Activated T-helper 2 cell treated with anti-CD3 and anti-CD28 coated beads, Interferon-gamma antibody, Interleukin-2, Interleukin-4, amounts not matched to agents 10 μg/mL and 5 μg/mL and 100 μg/mL, durations not matched to agents 14 hours and 24 hours and 36 hours (primary cell): ENCODE measurements around the gene TMEM184B. TPM values are rescaled to one million over a fixed set of nuclear protein-coding genes. Genes with fewer than 3 reads are reported as not detected.
A peak's percentile ranks its signal among the peaks of the same experiment; 100 is the strongest.

Source experiments
- DNase-seq: peaks from one replicate; pipeline ENCODE4 v3.0.0; 2021; ENCODE audit warnings: low spot score
- H3K27ac Mint-ChIP-seq: one replicate; pipeline ENCODE4 v1.8.0; 2021; ENCODE audit warnings: mixed read lengths
- H3K27me3 Mint-ChIP-seq: one replicate; pipeline ENCODE4 v1.8.0; 2021; ENCODE audit warnings: low read depth, mixed read lengths
- H3K36me3 Mint-ChIP-seq: one replicate; pipeline ENCODE4 v1.8.0; 2021; ENCODE audit warnings: low read depth, mixed read lengths
- H3K4me1 Mint-ChIP-seq: one replicate; pipeline ENCODE4 v1.8.0; 2021; ENCODE audit warnings: low read depth, mixed read lengths
- H3K4me3 Mint-ChIP-seq: one replicate; pipeline ENCODE4 v1.8.0; 2021; ENCODE audit warnings: low read depth, mild to moderate bottlenecking, moderate library complexity, mixed read lengths
- H3K9me3 Mint-ChIP-seq: one replicate; pipeline ENCODE4 v1.8.0; 2021; ENCODE audit warnings: mixed read lengths
- intact Hi-C: fragments of 100-400 bp; cut with micrococcal nuclease; formaldehyde crosslinking; loops from one replicate; pipeline ENCODE4 v1.15.1; 2023
- total RNA-seq: library from RNA; stranded (reverse); gene quantifications from 2 replicates; pipeline ENCODE4 v1.2.3, GENCODE V29; 2022

The TMEM184B gene
- total RNA-seq, 1 donor from 2014 or later, result 34.8 TPM

DNA sequence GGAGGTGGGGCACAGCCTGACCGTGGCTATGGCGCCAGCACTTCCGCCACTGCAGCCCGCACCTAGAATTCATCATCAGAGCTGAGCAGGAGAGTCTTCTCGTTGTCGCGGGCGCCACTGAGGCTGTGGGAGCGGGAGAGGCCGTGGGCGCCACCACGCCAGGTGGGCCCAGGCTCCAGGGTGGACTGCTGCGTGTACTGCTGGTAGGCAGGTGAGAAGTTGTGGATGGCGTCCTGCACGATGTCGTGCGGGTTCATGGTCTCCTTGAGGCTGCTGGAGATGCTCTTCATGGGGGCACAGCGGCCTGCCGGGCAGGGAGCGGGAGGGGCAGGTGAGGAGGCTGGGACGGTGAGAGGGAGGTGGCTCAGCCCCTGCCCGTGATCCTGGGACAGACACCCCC, 51.4 kb downstream of the TMEM184B start:
- intact Hi-C loops, result no loop called here
- Mint-ChIP-seq H3K36me3 (peaks cover 2% of the 10 kb centered on the region), H3K27me3 (no peaks in the 10 kb centered on the region), H3K9me3 (no peaks in the 10 kb centered on the region), H3K4me1 (peaks cover 12% of the 10 kb centered on the region), H3K4me3 (no peak overlapping the region), H3K27ac (no peak overlapping the region)
- no peak for DNase-seq

DNA sequence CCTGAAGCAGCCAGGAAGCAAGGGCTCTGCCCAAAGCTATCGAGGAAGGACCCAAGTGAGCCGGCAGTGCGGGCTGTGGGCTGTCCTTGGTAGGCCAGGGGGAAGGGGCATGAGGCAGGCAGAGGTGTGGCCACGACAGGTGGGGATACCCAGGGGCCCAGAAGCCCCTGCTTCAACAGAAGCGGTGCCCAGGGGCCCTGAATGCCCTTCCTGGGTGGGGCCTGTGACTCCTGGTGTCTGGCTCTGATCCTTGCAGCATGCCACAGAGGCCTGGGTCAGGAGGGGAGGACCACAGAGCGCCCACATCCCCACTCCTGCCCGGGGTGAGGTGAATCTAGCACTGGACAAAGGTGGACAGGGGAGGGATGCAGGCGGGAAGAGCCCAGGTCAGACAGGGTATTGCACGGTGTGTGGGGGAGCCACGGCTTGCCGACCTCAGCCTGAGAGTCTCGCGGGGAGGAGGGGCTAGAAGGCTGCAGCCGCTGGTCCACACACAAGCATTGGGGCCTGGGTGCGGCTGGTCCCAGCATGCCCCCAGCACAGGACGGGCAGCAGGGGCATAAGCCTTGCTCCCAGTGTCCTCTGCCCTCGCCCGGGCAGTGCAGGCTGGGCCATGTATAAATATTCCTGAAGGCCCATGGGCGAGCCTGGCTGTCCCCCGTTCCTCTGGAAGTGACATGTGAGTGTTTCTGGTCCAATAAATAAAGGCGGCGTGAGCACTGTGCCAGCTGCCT, 52.0 kb downstream of the TMEM184B start:
- intact Hi-C loops, result no loop called here
- H3K36me3 Mint-ChIP-seq, result peaks cover 5% of the 10 kb centered on the region
- H3K27me3 Mint-ChIP-seq, result no peaks in the 10 kb centered on the region
- no peak for DNase-seq
- no peak overlapping the region for H3K4me3 Mint-ChIP-seq
- peaks cover 12% of the 10 kb centered on the region for H3K4me1 Mint-ChIP-seq
- H3K9me3 Mint-ChIP-seq, result no peaks in the 10 kb centered on the region
- no peak overlapping the region for H3K27ac Mint-ChIP-seq

GRCh38 chr22:38220163-38220562, 52.6 kb downstream of the TMEM184B start:
- no peak for DNase-seq
- peaks cover 11% of the 10 kb centered on the region for H3K36me3 Mint-ChIP-seq
- H3K27ac Mint-ChIP-seq, result no peak overlapping the region
- no peak overlapping the region for H3K4me3 Mint-ChIP-seq
- H3K27me3 Mint-ChIP-seq, result no peaks in the 10 kb centered on the region
- peaks cover 12% of the 10 kb centered on the region for H3K4me1 Mint-ChIP-seq
- intact Hi-C loops, result no loop called here
- H3K9me3 Mint-ChIP-seq, result no peaks in the 10 kb centered on the region

- no peaks in the 10 kb centered on the region for H3K27me3 Mint-ChIP-seq
- peaks cover 14% of the 10 kb centered on the region for H3K4me1 Mint-ChIP-seq
- no peak overlapping the region for H3K4me3 Mint-ChIP-seq
- H3K36me3 Mint-ChIP-seq, result peaks cover 12% of the 10 kb centered on the region
- H3K9me3 Mint-ChIP-seq, result no peaks in the 10 kb centered on the region
- no peak for DNase-seq
- peak overlapping the region; percentile 14 for H3K27ac Mint-ChIP-seq
- intact Hi-C loops, result no loop called here
These were observed 53.2 kb downstream of the TMEM184B start for GRCh38 chr22:38219632-38220031.

- no peaks in the 10 kb centered on the region for H3K27me3 Mint-ChIP-seq
- intact Hi-C loops, result no loop called here
- no peak for DNase-seq
- H3K4me3 Mint-ChIP-seq, result no peak overlapping the region
- peaks cover 14% of the 10 kb centered on the region for H3K4me1 Mint-ChIP-seq
- H3K9me3 Mint-ChIP-seq, result no peaks in the 10 kb centered on the region
- H3K27ac Mint-ChIP-seq, result peak overlapping the region; percentile 14
- H3K36me3 Mint-ChIP-seq, result peaks cover 12% of the 10 kb centered on the region
These were observed 53.9 kb downstream of the TMEM184B start for GRCh38 chr22:38218661-38219622.

DNA sequence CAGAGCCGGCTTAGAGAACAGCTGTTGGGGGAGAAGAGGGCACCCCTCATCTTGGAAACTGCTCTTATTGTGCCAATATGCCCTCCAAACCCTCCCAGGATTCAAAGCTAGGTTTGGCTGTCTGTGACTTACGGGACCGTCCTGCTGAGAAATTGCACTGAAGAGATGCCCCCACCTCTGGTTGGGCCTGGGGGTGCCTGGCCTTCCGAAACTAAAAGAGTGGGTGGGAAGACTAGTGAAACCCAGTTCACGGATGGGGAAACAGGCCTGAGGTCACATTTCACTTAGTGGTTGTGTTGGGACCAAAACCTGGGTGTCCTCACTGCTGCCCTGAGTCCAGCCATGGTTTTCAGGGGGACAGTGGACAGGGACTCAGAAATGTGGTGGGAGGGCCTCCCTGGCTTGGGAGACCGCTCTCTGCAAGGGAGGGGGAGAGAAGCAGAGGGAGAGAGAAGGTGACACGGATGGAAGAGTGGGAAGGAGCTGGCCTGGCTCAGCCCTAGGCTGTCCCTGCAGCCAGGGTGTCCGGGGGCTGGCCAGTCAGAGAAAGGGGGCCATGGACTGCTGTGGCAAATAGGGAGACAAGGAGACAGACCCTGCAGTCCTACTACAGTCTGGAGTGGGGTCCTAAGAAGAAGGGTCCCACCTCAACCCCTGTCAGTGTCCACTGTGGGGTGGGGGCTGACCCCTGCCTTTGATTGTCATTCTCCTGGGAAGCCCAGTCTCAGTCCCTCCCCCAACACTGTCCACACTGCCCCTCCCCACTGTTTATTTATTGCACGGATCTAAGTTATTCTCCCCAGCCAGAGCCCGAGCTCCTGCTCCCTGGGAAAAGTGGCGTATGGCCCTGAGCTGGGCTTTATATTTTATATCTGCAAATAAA, 57.4 kb downstream of the TMEM184B start:
- DNase-seq, result no peak
- H3K27ac Mint-ChIP-seq, result no peak overlapping the region
- intact Hi-C loops, result no loop called here
- H3K36me3 Mint-ChIP-seq, result peaks cover 18% of the 10 kb centered on the region
- no peaks in the 10 kb centered on the region for H3K27me3 Mint-ChIP-seq
- no peak overlapping the region for H3K4me3 Mint-ChIP-seq
- peaks cover 18% of the 10 kb centered on the region for H3K4me1 Mint-ChIP-seq
- H3K9me3 Mint-ChIP-seq, result no peaks in the 10 kb centered on the region

- no peak overlapping the region for H3K27ac Mint-ChIP-seq
- intact Hi-C loops, result no loop called here
- no peak overlapping the region for H3K4me3 Mint-ChIP-seq
- peaks cover 18% of the 10 kb centered on the region for H3K36me3 Mint-ChIP-seq
- peak; percentile 48 for DNase-seq
- H3K4me1 Mint-ChIP-seq, result peaks cover 21% of the 10 kb centered on the region
- no peaks in the 10 kb centered on the region for H3K27me3 Mint-ChIP-seq
- no peaks in the 10 kb centered on the region for H3K9me3 Mint-ChIP-seq
These were observed 58.3 kb downstream of the TMEM184B start for GRCh38 chr22:38214302-38215056.

DNA sequence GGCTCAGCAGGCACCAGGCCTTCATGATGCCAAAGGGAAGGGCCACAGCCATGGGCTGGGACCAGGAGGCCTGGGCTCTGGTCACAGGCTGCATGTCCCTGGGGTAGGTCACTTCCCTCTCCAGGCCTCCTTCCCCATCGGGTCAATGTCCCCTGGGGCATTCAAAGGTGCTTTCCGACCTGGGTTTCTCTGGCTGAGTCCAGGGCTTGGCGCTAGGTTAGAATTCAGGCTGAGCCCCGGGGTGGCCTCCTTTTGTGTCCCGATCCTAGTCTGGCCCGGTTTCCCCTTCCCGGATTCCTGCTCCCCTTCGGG, 58.9 kb downstream of the TMEM184B start:
- H3K27ac Mint-ChIP-seq, result no peak overlapping the region
- peaks cover 18% of the 10 kb centered on the region for H3K36me3 Mint-ChIP-seq
- no peaks in the 10 kb centered on the region for H3K27me3 Mint-ChIP-seq
- peaks cover 16% of the 10 kb centered on the region for H3K4me1 Mint-ChIP-seq
- no peak overlapping the region for H3K4me3 Mint-ChIP-seq
- no peak for DNase-seq
- intact Hi-C loops, result no loop called here
- H3K9me3 Mint-ChIP-seq, result no peaks in the 10 kb centered on the region

DNA sequence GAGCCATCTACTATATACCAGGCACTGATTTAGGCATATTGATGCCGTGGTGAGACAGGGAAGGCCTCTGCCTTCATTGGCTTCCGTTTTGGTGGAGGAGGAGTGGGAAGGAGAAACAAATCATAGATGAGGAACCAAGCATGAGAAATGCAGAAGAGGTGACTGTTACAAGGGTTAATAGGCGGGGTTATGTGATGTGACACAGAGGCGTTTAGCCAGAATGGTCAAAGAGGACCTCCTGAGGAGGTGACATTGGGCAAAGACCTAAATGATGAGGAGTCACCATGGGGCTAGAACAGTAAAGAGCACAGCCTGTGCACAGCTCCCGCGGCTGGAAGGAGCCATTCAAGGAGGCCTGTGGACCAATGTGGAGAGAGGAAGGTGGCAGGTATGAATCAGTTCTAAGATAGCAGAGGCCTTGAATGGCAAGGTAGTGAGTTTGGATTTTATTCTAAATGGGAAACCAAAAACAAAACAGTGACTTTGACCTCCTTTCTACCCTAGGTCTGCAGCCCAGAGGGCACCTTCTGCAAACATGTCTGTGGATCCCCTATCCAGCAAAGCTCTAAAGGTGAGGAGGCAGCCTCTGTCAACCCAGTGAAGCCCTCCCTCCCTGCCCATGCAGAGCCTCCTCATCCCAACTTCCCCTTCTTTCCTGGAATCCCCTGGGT, 59.4 kb downstream of the TMEM184B start:
- peaks cover 18% of the 10 kb centered on the region for H3K36me3 Mint-ChIP-seq
- H3K4me3 Mint-ChIP-seq, result no peak overlapping the region
- no peaks in the 10 kb centered on the region for H3K9me3 Mint-ChIP-seq
- intact Hi-C loops, result no loop called here
- no peak for DNase-seq
- H3K27ac Mint-ChIP-seq, result no peak overlapping the region
- peaks cover 18% of the 10 kb centered on the region for H3K4me1 Mint-ChIP-seq
- H3K27me3 Mint-ChIP-seq, result no peaks in the 10 kb centered on the region

- Mint-ChIP-seq H3K36me3 (peaks cover 18% of the 10 kb centered on the region), H3K27ac (no peak overlapping the region), H3K9me3 (no peaks in the 10 kb centered on the region), H3K4me1 (peaks cover 14% of the 10 kb centered on the region), H3K27me3 (no peaks in the 10 kb centered on the region), H3K4me3 (no peak overlapping the region)
- intact Hi-C loops, result no loop called here
- no peak for DNase-seq
These were observed 60.4 kb downstream of the TMEM184B start for GRCh38 chr22:38212442-38212841.

DNA sequence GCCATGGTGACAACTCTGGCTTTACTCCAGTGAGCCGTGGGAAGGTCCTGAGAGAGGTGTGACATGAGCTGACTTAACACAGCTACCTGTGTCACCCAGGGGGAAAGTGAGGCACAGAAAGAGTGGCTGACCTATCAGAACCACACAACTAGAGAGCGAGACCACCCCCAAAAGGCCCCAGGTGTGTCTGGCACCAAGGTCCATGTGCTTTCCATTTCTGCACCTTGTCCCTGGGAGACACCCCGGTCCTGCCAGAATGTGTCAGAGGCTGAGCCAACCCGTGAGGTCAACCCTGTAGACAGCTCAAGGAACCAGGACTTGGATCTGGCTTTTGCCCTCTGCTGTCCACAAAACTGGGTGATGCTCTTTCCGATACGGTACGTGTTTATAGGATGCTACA, 61.3 kb downstream of the TMEM184B start:
- peaks cover 17% of the 10 kb centered on the region for H3K36me3 Mint-ChIP-seq
- H3K4me1 Mint-ChIP-seq, result peaks cover 14% of the 10 kb centered on the region
- H3K9me3 Mint-ChIP-seq, result no peaks in the 10 kb centered on the region
- intact Hi-C loops, result no loop called here
- H3K4me3 Mint-ChIP-seq, result no peak overlapping the region
- no peak for DNase-seq
- no peaks in the 10 kb centered on the region for H3K27me3 Mint-ChIP-seq
- no peak overlapping the region for H3K27ac Mint-ChIP-seq

DNA sequence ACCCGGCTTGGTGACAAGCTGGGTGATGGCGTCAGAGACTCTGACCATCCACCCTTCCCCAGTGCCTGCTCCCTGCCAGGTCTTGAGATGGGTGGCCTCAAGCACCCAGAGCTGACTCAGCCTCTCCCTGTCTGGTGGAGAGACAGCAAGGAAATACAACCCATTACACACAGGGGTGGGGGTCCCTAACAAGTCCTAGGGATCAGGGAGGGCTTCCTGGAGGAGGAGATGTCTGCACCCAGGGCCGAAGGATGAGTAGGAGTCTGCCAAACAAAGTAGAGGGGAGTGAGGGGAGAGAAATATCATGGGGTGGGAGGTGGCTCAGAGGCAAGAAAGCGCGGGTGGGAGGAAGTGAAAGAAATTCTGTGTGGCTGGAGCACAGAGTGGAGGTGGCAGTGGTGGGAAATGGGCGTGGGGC, 64.2 kb downstream of the TMEM184B start:
- DNase-seq, result no peak
- Mint-ChIP-seq H3K4me3 (no peak overlapping the region), H3K4me1 (peaks cover 25% of the 10 kb centered on the region), H3K9me3 (no peaks in the 10 kb centered on the region), H3K27me3 (no peaks in the 10 kb centered on the region), H3K36me3 (peaks cover 5% of the 10 kb centered on the region), H3K27ac (peak overlapping the region; percentile 49)
- intact Hi-C loops, result no loop called here
